NCI-H2171 treated with DMSO at 0.1 percent for 48 hours (cell line): ENCODE results near the gene RBM33.

Experiments
- DNase-seq: peaks from one replicate; lab custom pipeline; 2025; lab: John Stamatoyannopoulos, UW

The RBM33 gene

GRCh38 chr7:155774947-155775346, 130.5 kb downstream of the RBM33 start:
- DNase-seq: no peak

- DNase-seq: no peak
These were observed 131.2 kb downstream of the RBM33 start for GRCh38 chr7:155775691-155776090.

DNA sequence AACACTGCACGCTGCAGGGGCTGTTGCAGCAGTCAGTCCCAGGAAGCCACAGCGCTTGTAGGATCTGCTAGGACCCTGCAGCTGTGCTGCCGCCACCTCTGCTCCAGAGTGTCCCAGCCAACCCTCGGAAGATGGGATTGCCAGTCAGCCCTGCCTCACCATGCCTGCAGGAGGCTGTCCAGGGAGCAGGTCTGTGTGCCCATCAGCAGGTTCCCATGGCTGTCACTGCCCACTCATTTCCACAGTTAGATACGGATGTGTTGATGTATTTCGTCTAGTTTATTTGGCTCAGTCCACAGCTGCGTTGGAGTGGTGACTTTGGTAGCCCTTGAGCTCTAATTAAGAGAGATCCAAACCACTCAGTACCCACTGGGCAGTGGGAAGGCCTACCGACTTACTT, 132.1 kb downstream of the RBM33 start:
- DNase-seq: no peak

- DNase-seq: no peak
These were observed 133.9 kb downstream of the RBM33 start for GRCh38 chr7:155778349-155778748.

DNA sequence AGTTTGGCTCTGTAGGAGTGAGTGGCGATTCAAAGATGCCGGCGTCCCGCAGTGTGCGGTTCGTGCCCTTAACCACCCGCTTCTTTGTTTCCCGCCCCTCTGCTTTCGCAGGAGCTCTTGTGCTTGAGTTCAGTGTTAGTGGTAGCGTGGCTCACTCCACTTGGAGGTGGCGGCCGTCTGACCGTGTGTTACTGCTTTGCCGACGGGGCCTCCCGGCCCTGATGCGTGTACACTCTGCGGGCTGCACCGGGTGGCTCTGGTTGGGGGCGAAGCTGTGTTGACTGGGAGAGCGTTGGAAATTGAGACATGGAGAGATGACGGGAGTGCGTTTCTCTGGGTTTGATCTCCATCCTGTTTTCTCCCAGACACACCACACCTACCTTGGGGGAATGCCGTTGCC, 136.4 kb downstream of the RBM33 start:
- no peak for DNase-seq

- DNase-seq: no peak
These were observed 137.0 kb downstream of the RBM33 start for GRCh38 chr7:155781433-155781832.

DNA sequence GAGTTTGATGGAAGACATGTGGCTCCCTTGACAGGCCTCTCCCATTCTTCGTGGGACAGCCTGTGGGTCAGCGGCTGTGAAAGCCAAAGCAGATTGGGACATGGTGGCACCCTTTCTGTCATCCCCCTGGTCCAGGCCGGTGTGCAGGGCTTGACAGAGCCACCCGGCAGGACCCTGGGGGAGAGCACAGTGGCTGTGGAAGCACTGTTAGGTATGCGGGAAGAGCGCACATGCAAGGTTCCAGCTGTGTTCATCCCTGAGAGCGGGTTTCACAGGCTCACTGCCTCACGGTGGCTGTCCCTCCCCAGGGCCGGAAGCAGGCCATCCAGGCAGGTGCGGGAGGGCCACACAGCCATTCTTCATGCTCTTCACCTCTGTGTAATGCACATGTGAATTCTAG, 138.0 kb downstream of the RBM33 start:
- DNase-seq: no peak

- no peak for DNase-seq
These were observed 141.1 kb downstream of the RBM33 start for GRCh38 chr7:155785536-155785935.

DNA sequence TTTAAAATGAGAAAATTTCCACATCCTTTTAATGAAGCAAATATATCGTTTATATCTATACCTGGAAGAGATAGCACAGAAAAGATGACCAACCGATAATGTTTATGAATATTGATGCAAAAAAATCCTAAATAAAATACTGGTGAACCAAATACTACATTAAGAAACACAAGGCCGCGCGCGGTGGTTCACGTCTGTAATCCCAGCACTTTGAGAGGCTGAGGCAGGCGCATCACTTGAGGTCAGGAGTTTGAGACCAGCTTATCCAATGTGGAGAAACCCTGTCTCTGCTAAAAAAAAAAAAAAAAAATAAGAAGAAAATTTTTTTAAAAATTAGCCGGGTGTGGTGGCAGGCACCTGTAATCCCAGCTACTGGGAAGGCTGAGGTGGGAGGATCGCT, 142.0 kb downstream of the RBM33 start:
- no peak for DNase-seq

- no peak for DNase-seq
These were observed 142.8 kb downstream of the RBM33 start for GRCh38 chr7:155787171-155787851.

- no peak for DNase-seq
These were observed 144.1 kb downstream of the RBM33 start for GRCh38 chr7:155788616-155789000.

DNA sequence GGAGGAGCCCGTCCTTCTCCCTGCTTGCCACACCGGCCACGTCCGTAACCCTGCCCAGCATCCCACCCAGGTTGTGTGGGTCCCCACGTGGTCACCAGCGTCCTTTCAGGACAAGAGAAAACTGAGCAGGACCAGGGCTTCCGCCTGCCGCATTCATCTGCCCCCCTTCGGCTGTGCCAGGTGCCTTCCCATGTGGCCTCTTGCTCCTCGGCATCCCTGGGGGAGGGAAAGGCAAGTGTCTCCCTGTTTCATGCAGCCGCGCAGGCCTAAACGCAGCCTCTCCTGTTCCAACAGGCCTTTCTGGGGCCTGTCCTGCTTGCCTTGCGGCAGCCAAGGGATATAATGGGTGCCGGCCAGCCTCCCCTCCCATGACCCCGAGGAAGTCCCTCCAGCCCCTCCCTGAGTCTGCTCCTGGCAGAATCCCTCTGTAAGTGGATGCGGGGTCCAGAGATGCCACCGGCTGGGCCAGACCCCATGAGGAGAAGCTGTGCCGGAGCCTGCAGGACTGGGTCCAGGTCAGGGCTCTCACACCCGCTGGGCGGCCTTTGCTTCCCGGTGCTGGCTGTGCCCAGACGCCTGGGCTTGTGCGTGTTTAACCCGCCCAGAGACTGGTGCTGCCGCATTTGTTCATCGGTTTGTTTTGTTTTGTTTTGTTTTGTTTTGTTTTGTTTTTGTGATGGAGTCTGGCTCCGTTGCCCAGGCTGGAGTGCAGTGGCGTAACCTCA, 144.7 kb downstream of the RBM33 start:
- no peak for DNase-seq

DNA sequence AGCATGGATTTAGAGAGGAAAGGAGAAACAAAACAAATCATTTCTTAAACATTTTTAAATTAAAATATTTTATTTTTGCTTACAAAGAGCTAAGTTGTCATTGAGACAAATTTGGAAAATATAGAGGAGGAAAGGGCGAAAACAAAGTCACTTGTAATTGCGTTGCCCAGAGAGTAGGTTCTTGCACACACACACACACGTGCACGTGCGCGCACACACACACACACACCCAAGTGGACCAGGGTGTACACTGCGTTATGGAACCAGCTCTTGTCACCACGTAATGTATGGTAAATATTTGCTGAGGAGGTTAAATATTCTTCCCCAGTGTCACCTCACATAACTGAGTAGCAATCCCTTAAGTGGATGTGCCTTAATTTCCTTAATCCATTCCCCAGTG, 146.2 kb downstream of the RBM33 start:
- no peak for DNase-seq

DNA sequence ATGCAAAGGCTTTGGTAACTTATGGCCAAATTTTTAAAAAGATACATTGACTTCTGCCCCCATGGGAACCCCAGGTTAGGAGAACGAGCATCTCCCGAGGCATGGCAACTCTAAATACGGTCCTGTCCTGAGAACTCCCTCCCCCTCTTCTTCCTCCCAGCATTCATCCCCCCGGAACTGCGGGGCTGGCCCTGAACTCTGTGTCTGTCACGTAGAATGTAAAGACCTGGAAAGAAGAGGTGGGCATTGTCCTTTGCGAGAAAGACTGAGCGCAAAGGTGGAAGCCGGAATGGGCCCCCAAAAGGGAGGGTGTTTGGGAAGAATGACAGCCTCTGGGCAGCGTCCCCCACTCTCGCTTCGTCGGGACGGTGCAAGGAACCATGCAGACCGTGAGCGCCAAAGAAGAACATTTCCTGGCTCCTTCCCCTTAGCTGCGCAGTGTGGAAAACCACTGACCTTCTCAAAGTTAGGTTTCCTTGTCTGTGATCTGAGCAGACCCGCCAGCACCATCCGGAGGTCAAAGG, 146.8 kb downstream of the RBM33 start:
- DNase-seq: no peak

DNA sequence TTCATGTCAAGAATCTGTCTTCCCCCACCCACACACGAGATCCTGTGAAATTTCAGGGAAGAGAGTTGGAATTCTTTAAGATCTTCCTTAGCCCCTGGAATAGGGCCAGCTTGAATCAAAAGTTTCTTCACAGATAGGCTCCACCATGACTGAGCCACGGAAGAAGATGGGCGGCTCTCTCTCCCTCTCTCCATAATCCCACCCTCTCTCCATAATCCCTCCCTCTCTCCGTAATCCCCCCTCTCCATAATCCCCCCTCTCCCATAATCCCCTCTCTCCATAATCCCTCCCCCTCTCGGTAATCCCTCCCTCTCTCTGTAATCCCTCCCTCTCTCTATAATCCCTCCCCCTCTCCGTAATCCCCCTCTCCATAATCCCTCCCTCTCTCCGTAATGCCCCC, 147.4 kb downstream of the RBM33 start:
- DNase-seq: no peak

GRCh38 chr7:155792315-155792960, 148.0 kb downstream of the RBM33 start:
- DNase-seq: no peak

DNA sequence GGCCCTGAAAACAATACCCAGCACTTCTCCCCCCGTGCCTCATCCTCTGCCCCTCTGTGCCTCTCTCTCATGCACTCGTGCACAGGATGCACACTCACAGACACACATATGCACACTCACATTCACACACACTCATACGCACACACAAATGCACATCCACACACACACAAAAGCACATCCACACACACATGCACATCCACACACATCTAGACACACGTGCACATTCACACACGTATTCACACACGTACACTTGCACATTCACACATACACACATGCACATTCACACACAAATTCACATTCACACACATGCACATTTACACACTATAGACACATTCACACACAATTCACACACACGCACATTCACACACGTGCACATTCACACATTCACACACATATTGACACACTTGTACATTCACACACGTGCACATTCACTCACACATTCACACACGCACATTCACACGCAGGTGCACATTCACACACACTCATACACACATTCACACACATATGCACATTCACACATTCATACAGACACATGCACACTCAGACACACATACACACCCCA, 148.6 kb downstream of the RBM33 start:
- DNase-seq: no peak

GRCh38 chr7:155793720-155794119, 149.3 kb downstream of the RBM33 start:
- no peak for DNase-seq

- DNase-seq: no peak
These were observed 149.7 kb downstream of the RBM33 start for GRCh38 chr7:155794196-155794595.

DNA sequence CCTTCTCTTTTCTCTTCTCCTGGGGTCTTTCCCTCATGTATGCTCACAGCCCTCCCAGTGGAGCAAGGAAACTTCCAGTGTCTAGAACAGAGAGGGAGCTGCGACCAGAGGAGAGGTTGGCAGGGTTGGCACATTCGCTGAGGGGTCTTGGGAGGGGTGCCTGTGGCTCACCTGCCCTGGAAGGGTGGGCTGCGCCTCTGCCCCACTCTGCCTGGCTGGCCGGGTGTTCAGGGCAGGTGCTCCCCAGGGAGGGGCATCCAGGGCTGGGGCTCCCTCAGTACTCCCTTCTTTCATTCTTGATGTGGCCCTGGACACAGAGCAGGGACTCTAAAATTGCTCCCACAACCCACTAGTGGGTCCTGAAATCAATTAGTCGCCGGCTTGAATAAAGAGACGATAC, 150.9 kb downstream of the RBM33 start:
- DNase-seq: no peak

DNA sequence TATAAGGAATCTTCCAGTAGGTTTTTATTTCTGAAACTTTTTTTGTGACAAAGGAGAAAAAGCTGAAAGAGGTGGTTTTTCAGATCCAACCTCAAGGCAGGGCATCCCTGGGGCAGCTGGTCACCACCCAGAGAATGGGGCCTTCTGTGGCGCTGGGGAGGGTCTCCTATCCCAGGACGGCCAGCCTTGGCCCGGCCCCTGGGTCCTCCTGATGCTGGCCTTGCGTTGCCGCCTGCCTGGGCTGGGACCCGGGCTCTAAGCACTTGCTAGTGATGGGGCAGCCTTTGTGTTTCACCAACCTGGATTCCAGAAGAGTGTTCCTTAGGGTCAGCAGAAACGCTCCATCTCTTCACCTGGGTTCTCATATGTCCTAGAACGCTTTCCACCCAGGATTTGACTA, 151.5 kb downstream of the RBM33 start:
- DNase-seq: no peak

- peak; percentile 10 for DNase-seq
These were observed 152.2 kb downstream of the RBM33 start for GRCh38 chr7:155796381-155797261.
